ENCODE results near the gene TCERG1L. TPM values are rescaled to one million over a fixed set of nuclear protein-coding genes. Genes with fewer than 3 reads are reported as not detected.

TCERG1L gene
- total RNA-seq, 4 donors from 2014 or later = 0.41 TPM; not detected in 3

DNA sequence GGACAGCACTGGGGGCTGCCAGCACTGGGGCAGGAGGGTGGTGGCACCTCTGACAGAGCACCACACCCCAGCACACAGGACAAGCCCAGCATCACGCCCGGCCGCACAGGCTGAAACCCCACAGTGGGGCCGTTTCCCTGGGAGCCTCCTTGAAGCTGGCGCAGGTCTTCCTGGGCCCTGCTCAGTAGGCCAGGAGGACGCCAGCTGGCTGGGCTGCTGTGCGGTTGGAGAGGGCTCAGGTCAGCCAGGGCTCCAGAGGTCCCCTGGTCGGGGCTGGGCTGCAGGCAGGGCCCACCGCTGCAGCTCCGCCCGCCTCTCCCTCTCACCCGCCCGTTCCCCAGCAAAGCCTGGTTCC lies 137.3 kb downstream of the TCERG1L start:
- no peaks in the 10 kb centered on the region for H3K36me3 ChIP-seq
- no peak overlapping the region for H3K4me3 ChIP-seq
- no peaks in the 10 kb centered on the region for H3K4me1 ChIP-seq
- no peak for DNase-seq
- no peaks in the 10 kb centered on the region for H3K9me3 ChIP-seq
- intact Hi-C loops (cut with DNase I; ENCODE audit: low total_unique reads) = no loop called here
- H3K27me3 ChIP-seq = no peaks in the 10 kb centered on the region
- TF ChIP-seq POLR2A (IDR thresholded peaks at IDR 0.05) = no peak
- TF ChIP-seq, protein P1, sequence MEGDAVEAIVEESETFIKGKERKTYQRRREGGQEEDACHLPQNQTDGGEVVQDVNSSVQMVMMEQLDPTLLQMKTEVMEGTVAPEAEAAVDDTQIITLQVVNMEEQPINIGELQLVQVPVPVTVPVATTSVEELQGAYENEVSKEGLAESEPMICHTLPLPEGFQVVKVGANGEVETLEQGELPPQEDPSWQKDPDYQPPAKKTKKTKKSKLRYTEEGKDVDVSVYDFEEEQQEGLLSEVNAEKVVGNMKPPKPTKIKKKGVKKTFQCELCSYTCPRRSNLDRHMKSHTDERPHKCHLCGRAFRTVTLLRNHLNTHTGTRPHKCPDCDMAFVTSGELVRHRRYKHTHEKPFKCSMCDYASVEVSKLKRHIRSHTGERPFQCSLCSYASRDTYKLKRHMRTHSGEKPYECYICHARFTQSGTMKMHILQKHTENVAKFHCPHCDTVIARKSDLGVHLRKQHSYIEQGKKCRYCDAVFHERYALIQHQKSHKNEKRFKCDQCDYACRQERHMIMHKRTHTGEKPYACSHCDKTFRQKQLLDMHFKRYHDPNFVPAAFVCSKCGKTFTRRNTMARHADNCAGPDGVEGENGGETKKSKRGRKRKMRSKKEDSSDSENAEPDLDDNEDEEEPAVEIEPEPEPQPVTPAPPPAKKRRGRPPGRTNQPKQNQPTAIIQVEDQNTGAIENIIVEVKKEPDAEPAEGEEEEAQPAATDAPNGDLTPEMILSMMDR (IDR thresholded peaks at IDR 0.05) = no peak
- no peak overlapping the region for H3K27ac ChIP-seq

DNA sequence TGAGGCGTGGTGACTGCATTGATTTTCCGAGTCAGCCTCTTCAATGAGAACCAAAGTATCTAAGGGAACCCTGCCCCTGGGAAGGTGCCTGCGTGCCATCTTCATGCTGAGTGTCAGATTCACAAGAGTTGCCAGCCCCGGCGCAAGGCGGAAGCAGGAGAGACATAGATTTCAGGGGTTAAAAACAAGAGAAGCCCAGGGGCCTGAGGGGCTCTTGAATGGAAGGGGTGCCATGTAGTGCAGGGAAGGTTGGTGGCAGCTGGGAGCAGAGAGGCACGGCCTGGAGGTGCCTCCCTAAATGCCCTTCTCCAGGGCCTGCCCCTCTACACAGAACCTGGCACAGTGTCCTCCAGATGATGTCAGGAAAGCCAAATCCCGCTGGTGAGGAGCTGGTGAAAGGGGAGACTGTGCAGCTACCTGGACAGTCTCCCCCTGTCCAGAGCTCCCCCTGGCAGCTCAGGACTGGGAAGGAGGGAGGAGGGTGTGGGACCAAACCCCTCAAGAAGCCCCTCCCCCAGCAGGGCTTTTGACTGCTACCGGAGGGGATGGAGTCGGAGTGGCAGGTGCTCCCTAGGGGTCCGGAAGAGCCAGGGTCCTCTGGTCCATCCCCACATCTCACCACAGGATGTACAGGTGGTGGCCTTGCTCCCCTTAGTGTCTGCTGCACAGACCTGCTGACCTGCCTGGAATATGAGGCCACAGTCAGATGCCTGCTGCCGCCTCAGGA lies 137.9 kb downstream of the TCERG1L start:
- no peak overlapping the region for H3K27ac ChIP-seq

DNA sequence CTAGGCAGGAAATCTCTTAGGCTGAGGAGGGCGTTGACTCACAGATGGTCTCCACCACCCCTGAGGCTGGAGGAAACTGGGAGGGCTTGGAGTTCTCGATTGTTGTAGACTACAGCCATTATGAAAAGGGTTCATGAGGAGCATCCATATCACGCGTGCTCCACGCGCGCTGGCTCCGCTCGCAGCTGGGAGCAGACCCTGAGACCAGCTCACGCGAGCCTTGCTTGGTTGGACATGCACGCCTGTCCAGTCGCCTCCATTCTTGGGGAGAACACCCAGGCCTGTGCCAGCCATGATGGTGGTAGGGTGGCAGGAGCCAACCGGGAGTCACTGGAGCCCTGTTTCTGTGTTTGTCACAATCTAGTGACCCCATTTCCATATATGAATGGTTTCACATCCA lies 139.1 kb downstream of the TCERG1L start:
- no peak overlapping the region for H3K4me3 ChIP-seq
- no peak for TF ChIP-seq POLR2A (IDR thresholded peaks at IDR 0.05)
- TF ChIP-seq, protein P1 (IDR thresholded peaks at IDR 0.05) = no peak
- no peaks in the 10 kb centered on the region for H3K27me3 ChIP-seq
- H3K9me3 ChIP-seq = no peaks in the 10 kb centered on the region
- DNase-seq = no peak
- intact Hi-C loops (cut with DNase I; ENCODE audit: low total_unique reads) = no loop called here
- H3K4me1 ChIP-seq = no peaks in the 10 kb centered on the region
- H3K36me3 ChIP-seq = no peaks in the 10 kb centered on the region
- no peak overlapping the region for H3K27ac ChIP-seq

More for the DNA sequence above, 137.9 kb downstream of the TCERG1L start:
- no peak for TF ChIP-seq POLR2A (IDR thresholded peaks at IDR 0.05)
- Histone ChIP-seq H3K4me3 (no peak overlapping the region), H3K27me3 (no peaks in the 10 kb centered on the region), H3K36me3 (no peaks in the 10 kb centered on the region), H3K4me1 (no peaks in the 10 kb centered on the region), H3K9me3 (no peaks in the 10 kb centered on the region)
- intact Hi-C loops (cut with DNase I; ENCODE audit: low total_unique reads) = no loop called here
- no peak for DNase-seq

DNA sequence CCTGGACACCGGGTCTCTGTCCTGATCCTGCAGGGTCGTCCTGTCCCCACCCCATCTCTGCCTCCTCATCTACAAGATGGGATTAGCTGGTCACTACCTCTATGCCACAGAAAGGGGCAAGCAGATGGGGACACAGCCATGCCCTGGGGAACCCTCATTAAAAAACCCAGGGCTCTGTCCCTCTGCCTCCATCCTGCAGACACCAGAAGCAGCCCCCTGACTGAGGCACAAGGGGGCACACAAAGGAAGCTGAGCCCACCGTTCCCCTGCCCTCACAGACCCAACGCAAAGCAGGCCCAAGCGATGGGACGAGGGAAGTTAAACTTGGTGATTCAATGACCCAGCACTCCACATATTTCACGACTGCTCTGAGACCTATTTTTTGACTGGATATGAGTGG lies 142.4 kb downstream of the TCERG1L start:
- no peak overlapping the region for H3K4me3 ChIP-seq
- no peak overlapping the region for H3K27ac ChIP-seq
- no peaks in the 10 kb centered on the region for H3K9me3 ChIP-seq
- TF ChIP-seq, protein P1 (IDR thresholded peaks at IDR 0.05) = no peak
- TF ChIP-seq POLR2A (IDR thresholded peaks at IDR 0.05) = no peak
- no peak for DNase-seq
- no peaks in the 10 kb centered on the region for H3K4me1 ChIP-seq
- H3K36me3 ChIP-seq = no peaks in the 10 kb centered on the region
- H3K27me3 ChIP-seq = no peaks in the 10 kb centered on the region
- intact Hi-C loops (cut with DNase I; ENCODE audit: low total_unique reads) = no loop called here

DNA sequence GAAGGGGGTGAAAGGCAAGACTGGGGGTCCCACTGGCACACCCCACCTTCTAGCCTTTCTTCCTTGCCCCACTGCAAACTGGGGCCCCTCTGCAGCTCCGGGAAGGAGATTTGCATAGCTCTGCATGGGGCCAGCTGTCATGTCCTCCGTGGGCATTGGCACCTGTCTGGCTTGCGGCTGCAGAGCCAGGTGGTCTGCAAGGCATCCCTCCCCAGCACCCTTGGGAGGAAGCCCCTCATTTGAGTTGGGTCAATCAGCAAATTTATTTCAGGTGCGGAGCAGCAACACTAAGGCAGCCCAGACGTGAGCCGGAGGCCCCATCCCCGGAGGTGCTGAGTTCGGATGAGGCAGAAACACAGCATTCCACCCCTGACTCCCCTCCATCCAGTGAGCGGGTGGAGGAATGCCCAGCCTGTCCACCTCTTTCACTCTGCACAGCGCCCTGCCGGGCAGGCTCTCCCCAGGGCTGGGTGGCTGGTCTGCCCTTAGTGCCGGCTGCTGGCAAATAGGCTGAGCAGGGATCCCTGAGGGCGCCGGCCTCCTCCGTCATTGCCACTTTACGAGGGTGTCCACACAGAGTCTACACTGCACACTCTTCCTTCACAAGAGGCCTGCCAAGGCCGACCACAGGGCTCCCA lies 143.2 kb downstream of the TCERG1L start:
- intact Hi-C loops (cut with DNase I; ENCODE audit: low total_unique reads) = no loop called here
- Histone ChIP-seq H3K27ac (no peak overlapping the region), H3K4me1 (no peaks in the 10 kb centered on the region), H3K4me3 (no peak overlapping the region), H3K36me3 (no peaks in the 10 kb centered on the region), H3K9me3 (no peaks in the 10 kb centered on the region), H3K27me3 (no peaks in the 10 kb centered on the region)
- no peak for TF ChIP-seq POLR2A (IDR thresholded peaks at IDR 0.05)
- TF ChIP-seq, protein P1 (IDR thresholded peaks at IDR 0.05) = no peak
- no peak for DNase-seq
